Effector memory CD8-positive, alpha-beta T cell (primary cell): Measurements from ENCODE around the gene FTCDNL1.

Experiments
- ATAC-seq: fragments of 150-1000 bp; cut with Tn5 transposase; replicated peaks from 2 replicates; pipeline ENCODE4 v1.10.0; 2021; ENCODE audit warnings: mild to moderate bottlenecking, moderate library complexity
- DNase-seq, 3 experiments: peaks; one replicate each; pipeline ENCODE4 v3.0.0; 2021
- H3K27ac Mint-ChIP-seq, 2 donors: one replicate each; pipeline ENCODE4 v1.8.0; 2022; ENCODE audit warnings: mild to moderate bottlenecking in 2 of 2, mixed read lengths in 2 of 2, moderate library complexity in 2 of 2
- H3K27me3 Mint-ChIP-seq, 2 donors: one replicate each; pipeline ENCODE4 v1.8.0; 2022; ENCODE audit warnings: mixed read lengths in 2 of 2
- H3K36me3 Mint-ChIP-seq: one replicate; pipeline ENCODE4 v1.8.0; 2022; ENCODE audit warnings: mild to moderate bottlenecking, moderate library complexity, mixed read lengths; ENCODE audit not compliant: insufficient read depth
- H3K4me1 Mint-ChIP-seq, 2 donors: one replicate each; pipeline ENCODE4 v1.8.0; 2022; ENCODE audit warnings: low read depth in 2 of 2, mixed read lengths in 2 of 2
- H3K4me3 Mint-ChIP-seq, 2 donors: one replicate each; pipeline ENCODE4 v1.8.0; 2022; ENCODE audit warnings: mild to moderate bottlenecking in 2 of 2, mixed read lengths in 2 of 2, moderate library complexity in 2 of 2
- H3K9me3 Mint-ChIP-seq, 2 donors: one replicate each; pipeline ENCODE4 v1.8.0; 2022; ENCODE audit warnings: mixed read lengths in 2 of 2

FTCDNL1 gene

DNA sequence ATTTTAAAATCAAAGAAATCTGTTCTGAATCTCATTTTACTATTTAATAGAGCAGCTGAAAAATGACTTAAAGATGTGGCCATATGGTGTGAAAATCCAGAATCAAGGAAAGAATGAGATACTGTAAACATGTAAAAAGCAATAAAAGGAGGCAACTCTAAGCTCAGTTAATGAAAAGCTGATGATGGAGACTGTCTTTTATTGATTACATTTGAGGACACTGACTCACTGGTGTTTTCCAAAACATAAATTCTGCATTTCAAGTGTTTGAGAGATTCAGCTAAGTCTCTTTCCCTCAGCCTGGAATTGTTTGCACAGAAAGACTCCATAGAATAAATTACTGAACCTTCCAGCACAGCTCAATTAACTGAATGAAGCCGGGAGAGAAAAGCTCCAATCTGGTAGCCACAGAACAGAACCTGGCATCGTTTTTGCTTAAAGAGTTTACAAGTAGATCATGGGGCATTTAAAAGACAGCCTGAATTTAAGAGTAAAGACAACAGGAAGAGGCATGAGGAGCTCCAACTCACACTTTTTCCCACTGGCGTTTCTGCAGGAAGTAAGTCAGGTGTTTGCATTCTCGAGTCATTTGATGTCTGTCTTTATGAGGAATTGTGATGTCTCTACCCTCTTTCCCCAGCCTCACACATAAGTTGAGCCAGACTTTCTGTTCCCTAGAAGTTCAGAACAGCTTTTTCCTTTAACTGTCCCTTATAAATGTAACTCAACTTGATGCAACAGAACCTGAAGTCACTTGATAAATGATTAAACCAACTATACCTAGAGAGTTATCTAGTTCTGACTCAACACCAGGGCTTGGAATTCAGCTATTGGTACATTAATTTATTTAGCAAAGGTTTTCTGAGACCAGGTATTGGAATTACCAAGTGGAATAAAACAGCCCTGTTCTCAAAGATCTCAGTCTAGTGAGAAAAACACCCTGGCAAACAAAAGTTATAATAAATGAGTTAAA is 53.3 kb downstream of the FTCDNL1 start:
- no peaks in the 10 kb centered on the region for H3K4me1 Mint-ChIP-seq
- no peak overlapping the region for H3K4me3 Mint-ChIP-seq
- peaks cover 4 to 12% of the 10 kb centered on the region in 2 donors for H3K27me3 Mint-ChIP-seq
- no peaks in the 10 kb centered on the region for H3K9me3 Mint-ChIP-seq
- DNase-seq = no peak
- no peak overlapping the region for H3K27ac Mint-ChIP-seq
- no peaks in the 10 kb centered on the region for H3K36me3 Mint-ChIP-seq
- no peak for ATAC-seq

DNA sequence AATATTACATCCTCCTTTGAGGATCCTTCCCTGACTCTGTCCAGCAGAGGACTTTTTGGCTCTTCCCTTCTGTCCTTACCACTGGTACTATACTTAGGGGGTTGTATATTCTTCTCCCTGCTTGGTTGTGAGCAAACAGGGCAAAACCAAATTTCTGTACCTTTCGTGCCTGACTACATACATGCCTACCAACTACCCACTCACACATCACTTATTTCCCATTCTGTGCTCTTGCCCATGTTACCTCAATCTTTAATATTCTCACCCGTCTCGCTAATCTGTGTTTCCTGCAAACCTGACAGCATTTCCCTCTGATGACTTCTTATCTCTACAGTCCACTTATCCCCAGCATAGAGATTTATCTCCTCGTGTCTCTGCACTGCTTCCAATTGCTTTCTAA is 58.6 kb downstream of the FTCDNL1 start:
- H3K9me3 Mint-ChIP-seq = no peaks in the 10 kb centered on the region
- no peak for DNase-seq
- no peak overlapping the region for H3K4me3 Mint-ChIP-seq
- no peak for ATAC-seq
- H3K4me1 Mint-ChIP-seq = no peaks in the 10 kb centered on the region
- H3K27me3 Mint-ChIP-seq = peaks cover 7% of the 10 kb centered on the region in 2 donors
- no peak overlapping the region for H3K27ac Mint-ChIP-seq
- H3K36me3 Mint-ChIP-seq = no peaks in the 10 kb centered on the region

DNA sequence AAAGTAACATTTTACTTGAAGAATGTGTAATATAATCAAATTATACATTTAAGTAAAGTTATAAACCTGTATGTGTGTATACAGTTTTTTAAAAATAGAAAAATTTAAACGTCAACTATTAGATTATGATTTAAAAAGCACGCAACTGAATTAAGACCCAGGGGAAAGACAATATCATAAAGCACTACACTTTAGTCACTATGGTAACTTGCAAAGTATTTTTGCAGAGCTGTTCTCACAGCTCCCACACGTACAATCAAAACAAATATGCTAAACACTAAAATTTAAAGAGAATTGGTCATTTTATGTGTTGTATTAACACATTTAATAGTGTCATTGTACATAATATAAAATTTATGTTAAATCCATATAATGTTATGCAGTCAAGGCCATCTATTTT is 59.7 kb downstream of the FTCDNL1 start:
- H3K4me1 Mint-ChIP-seq = no peaks in the 10 kb centered on the region
- ATAC-seq = no peak
- H3K4me3 Mint-ChIP-seq = no peak overlapping the region
- H3K9me3 Mint-ChIP-seq = no peaks in the 10 kb centered on the region
- no peak overlapping the region for H3K27ac Mint-ChIP-seq
- no peak for DNase-seq
- H3K27me3 Mint-ChIP-seq = peaks cover 7% of the 10 kb centered on the region in 2 donors
- H3K36me3 Mint-ChIP-seq = no peaks in the 10 kb centered on the region

DNA sequence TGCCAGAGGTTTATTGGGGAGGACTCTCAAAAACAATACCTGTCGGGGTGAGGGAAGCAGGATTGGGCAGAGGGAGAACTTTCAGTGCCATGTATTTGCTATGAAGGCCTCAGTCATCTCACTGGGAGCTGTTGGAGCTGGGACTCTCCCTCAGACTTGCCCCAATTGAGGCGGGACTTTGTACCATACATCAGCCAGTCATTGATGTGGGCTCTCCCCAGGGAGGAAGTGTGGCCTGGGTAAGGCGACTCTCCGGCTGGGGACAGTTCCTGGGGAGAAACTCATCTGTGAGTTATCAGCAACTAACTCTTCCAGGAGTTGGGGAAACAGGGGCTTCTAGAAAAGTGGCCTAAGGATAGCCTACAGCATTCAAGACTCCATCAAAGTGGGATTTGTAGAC is 66.5 kb downstream of the FTCDNL1 start:
- Mint-ChIP-seq H3K36me3 (no peaks in the 10 kb centered on the region), H3K4me3 (no peak overlapping the region), H3K27me3 (no peaks in the 10 kb centered on the region), H3K9me3 (no peaks in the 10 kb centered on the region), H3K4me1 (no peaks in the 10 kb centered on the region), H3K27ac (no peak overlapping the region)
- DNase-seq (no peak), ATAC-seq (no peak)

DNA sequence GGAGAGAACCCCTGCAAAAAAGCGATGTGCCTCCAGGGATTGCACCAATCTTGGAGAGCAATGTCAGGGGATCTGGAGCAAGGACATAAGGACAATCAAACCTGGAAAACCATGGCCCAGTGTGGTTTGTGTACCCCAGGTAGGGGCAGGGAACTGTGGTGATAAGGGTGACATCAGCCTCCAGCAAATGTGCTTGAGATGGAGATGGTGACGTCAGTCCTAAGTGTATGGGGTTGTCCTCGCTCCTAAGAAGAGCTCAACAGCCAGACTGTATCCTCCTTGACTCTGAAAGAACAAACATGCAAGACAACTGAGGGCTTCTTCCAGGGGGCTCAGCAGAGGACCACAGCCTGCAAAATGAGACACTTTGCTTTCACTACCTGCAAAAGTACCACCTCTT is 71.4 kb downstream of the FTCDNL1 start:
- Mint-ChIP-seq H3K27ac (no peak overlapping the region), H3K27me3 (no peaks in the 10 kb centered on the region), H3K4me1 (no peaks in the 10 kb centered on the region), H3K4me3 (no peak overlapping the region), H3K9me3 (no peaks in the 10 kb centered on the region), H3K36me3 (no peaks in the 10 kb centered on the region)
- no peak for DNase-seq
- ATAC-seq = no peak

DNA sequence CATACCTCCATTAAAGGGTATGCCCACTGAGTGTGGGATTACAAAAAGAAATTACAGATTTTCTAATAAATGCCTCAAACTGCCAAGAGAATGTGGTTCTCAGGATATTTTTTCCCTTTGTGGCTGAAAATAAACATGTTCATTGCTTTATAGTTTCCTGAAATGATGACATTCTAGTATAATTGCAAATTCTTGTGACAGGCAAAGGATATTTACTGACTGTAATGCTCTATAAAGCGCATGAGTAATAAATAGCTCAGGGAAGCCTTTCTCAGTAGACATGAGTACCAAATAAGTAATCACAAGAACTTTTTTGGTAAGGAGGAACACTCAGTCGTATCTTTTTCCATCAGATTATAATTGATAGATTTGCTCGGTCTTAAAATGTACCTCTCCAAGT is 72.3 kb downstream of the FTCDNL1 start:
- H3K27me3 Mint-ChIP-seq = no peaks in the 10 kb centered on the region
- no peaks in the 10 kb centered on the region for H3K4me1 Mint-ChIP-seq
- H3K4me3 Mint-ChIP-seq = no peak overlapping the region
- no peak for ATAC-seq
- H3K36me3 Mint-ChIP-seq = no peaks in the 10 kb centered on the region
- no peak for DNase-seq
- H3K27ac Mint-ChIP-seq = no peak overlapping the region
- no peaks in the 10 kb centered on the region for H3K9me3 Mint-ChIP-seq

DNA sequence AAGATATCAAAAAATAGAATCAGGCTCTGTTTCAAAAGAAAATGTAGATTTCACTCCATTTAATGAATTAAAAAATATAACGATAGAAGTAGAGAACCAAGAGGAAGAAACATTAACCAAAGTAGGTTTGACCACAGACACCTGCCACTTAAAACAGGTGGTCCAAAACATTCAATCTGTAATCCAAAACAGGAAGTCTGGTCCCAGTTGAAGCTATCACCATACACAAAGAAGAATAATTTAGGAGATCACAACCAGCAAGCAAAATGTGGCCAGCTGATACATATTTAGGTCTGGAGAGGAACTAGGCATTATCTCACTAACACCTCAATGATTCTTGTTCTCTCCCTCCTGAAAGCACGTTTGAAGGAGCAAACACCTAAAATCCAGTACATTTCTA is 73.1 kb downstream of the FTCDNL1 start:
- no peaks in the 10 kb centered on the region for H3K36me3 Mint-ChIP-seq
- no peaks in the 10 kb centered on the region for H3K4me1 Mint-ChIP-seq
- H3K9me3 Mint-ChIP-seq = no peaks in the 10 kb centered on the region
- DNase-seq (no peak), ATAC-seq (no peak)
- H3K27ac Mint-ChIP-seq = no peak overlapping the region
- no peaks in the 10 kb centered on the region for H3K27me3 Mint-ChIP-seq
- H3K4me3 Mint-ChIP-seq = no peak overlapping the region

DNA sequence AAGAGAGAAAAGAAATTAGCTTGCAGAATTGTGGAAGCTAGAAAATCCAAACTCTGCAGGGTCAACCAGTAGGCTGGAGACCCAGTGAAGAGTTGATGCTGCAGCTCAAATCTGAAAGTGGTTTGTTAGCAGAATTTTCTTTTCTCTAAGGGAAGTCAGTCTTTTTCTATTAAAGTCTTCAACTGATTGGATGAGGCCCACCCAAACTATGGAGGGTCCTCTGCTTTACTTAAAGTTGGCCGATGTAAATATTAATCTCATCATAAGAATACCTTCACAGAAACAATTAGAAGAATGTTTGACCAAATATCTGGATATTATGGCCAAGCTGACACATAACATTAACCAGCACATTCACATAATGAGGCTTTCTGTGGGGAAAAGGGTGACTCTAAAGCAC is 73.7 kb downstream of the FTCDNL1 start:
- ATAC-seq (no peak), DNase-seq (no peak)
- no peaks in the 10 kb centered on the region for H3K36me3 Mint-ChIP-seq
- H3K4me1 Mint-ChIP-seq = no peaks in the 10 kb centered on the region
- no peak overlapping the region for H3K4me3 Mint-ChIP-seq
- no peaks in the 10 kb centered on the region for H3K27me3 Mint-ChIP-seq
- H3K27ac Mint-ChIP-seq = no peak overlapping the region
- no peaks in the 10 kb centered on the region for H3K9me3 Mint-ChIP-seq

DNA sequence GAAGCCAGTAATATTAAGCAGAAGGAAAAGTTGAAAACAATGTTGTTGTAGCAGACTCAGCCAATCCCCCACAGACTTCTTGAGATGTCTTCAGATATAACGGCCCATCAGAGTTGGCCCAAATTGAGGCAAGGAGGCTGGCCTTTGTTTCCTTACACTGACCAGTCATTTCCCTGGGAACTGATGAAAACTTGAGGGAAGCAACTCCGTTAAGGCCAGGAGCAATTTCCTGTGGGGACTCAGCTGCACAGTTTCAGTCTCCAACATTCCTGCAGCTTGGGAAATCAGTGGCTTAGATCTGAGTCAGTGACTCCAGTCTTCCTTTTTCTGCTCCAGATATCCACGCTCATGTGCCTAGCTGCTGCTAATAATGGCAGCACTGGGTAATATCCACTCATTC is 75.7 kb downstream of the FTCDNL1 start:
- Mint-ChIP-seq H3K36me3 (no peaks in the 10 kb centered on the region), H3K27me3 (no peaks in the 10 kb centered on the region), H3K27ac (no peak overlapping the region), H3K9me3 (no peaks in the 10 kb centered on the region), H3K4me3 (no peak overlapping the region), H3K4me1 (no peaks in the 10 kb centered on the region)
- ATAC-seq (no peak), DNase-seq (no peak)

DNA sequence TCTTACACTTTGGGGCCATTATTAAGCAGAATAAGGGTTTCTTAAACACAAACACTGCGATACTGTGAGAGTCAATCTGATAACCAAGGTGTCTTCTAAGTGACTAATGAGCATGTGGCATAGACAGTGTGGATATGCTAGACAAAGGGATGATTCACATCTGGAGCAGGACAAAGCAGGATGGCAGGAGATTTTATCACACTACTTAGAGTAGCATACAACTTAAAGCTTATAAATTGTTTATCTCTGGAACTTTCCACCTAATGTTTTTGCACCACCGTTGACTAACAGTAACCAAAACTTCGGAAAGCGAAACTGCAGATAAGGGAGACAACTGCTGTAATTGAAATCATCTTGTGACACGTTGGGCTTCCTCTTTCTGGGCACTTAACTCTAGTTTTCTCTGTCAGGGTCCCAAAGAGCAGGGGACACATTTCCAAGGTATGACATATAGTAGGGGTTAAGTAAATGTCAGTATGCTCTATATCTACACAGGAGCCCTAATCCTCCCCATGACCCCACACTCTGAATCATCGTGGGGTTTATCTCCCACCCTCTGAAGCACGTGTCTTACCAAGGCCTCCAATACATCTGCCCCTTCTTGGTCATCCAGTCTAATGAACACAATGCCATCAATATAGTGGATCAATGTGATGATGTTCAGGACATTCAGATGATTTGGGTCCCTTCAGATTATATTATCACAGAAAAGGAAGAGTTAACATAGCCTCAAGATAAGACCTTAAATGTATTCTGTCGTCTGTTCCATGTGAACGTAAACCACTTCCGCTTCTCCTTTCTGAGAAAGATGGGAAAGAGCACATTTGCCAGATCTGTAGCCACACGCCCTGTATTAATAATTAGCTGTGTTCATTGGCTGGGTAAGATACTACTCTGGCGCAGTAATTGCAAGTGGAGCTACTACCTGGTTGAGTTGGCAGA is 78.7 kb downstream of the FTCDNL1 start:
- H3K27me3 Mint-ChIP-seq = no peaks in the 10 kb centered on the region
- DNase-seq (no peak), ATAC-seq (no peak)
- H3K36me3 Mint-ChIP-seq = no peaks in the 10 kb centered on the region
- H3K27ac Mint-ChIP-seq = no peak overlapping the region
- no peaks in the 10 kb centered on the region for H3K9me3 Mint-ChIP-seq
- no peaks in the 10 kb centered on the region for H3K4me1 Mint-ChIP-seq
- H3K4me3 Mint-ChIP-seq = no peak overlapping the region

DNA sequence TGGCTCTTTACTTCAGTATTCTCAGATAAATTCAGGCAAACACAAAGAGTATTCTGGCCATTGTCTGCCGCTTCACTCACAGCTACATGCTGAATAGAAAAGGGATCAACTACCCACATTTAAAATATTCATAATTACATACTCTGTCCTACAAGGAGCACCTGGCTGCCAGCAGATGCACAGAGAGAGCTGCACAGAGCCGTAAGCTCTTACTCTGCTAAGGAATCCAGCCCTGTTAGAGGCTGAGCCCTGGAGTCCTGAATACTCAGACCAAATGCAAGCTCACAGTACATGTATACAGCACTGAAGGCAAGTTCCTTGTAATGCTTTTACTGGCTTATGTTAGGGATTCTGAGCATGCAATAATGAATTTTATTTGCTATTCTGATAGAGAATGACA is 80.3 kb downstream of the FTCDNL1 start:
- ATAC-seq (no peak), DNase-seq (no peak)
- Mint-ChIP-seq H3K4me1 (no peaks in the 10 kb centered on the region), H3K27me3 (no peaks in the 10 kb centered on the region), H3K9me3 (no peaks in the 10 kb centered on the region), H3K4me3 (no peak overlapping the region), H3K27ac (no peak overlapping the region), H3K36me3 (no peaks in the 10 kb centered on the region)

DNA sequence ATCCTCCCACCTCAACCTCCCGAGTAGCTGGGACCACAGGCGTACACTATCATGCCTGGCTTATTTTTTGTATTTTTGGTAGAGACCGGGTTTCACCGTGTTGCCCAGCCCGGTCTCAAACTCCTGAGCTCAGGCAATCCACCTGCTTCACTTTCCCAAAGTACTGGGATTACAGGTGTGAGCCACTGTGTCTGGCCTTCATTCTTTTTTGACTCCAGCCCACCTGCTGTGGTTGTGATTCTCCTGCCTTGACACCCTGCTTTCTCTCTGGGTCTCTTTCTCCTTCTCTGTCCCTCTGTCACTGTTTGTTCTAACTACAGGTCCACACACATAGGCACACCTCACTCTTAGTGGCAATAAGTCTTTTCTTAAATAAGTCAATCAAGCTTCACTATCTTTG is 85.3 kb downstream of the FTCDNL1 start:
- Mint-ChIP-seq H3K27ac (no peak overlapping the region), H3K27me3 (no peaks in the 10 kb centered on the region), H3K36me3 (no peaks in the 10 kb centered on the region), H3K9me3 (no peaks in the 10 kb centered on the region), H3K4me1 (no peaks in the 10 kb centered on the region), H3K4me3 (no peak overlapping the region)
- no peak for ATAC-seq
- DNase-seq = no peak

DNA sequence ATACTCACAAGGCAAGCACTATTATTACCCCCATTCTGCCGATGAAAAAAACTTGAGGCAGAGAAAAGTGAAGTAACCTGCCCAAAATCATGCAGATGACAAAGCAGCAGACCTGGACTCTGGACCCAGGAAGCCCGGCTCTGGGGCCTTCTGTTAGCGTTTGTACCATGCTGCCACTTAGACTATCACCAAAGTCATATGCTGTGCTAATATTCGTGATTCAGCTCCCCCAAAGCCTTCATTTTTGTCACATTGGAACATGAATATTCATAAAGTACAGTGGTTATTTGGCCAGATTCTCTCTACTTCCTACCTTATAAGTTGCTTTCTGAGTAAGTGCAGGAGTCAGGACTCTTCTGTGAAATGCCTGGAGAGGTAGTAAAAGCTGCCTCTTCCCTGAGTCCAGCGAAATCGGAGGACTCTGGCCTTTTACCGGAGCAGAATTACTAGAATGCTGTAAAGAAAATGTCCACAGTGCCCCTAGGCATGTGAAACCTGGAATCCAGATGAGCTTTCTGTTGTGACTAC is 86.7 kb downstream of the FTCDNL1 start:
- ATAC-seq (no peak), DNase-seq (no peak)
- Mint-ChIP-seq H3K36me3 (no peaks in the 10 kb centered on the region), H3K27ac (no peak overlapping the region), H3K4me1 (no peaks in the 10 kb centered on the region), H3K9me3 (no peaks in the 10 kb centered on the region), H3K4me3 (no peak overlapping the region), H3K27me3 (no peaks in the 10 kb centered on the region)
